GM12878 (cell line): ENCODE measurements around the gene DENND1A. TPM values are rescaled to one million over a fixed set of nuclear protein-coding genes. Genes with fewer than 3 reads are reported as not detected.

ENCODE experiments used
- ATAC-seq: fragments of 200-7000 bp; cut with Tn5 transposase; 3 replicates; pipeline ENCODE4 v1.9.1; 2020; ENCODE audit warnings: mild to moderate bottlenecking, moderate library complexity
- BruUV-seq: library from RNA; stranded (reverse); fragments of 400-500 nt; replicated peaks from 2 replicates; lab custom pipeline; 2021; lab: Mats Ljungman, UMichigan
- CTCF ChIA-PET: fragments of 300-600 bp; sonication (Branson Sonifier 250); formaldehyde crosslinking; extraction: SDS; loops from one replicate; lab custom pipeline; 2021; ENCODE audit warnings: inconsistent platforms; lab: Yijun Ruan, JAX
- POLR2A ChIA-PET: fragments of 350-600 bp; formaldehyde crosslinking; extraction: SDS; loops from one replicate; lab custom pipeline; 2021; ENCODE audit warnings: inconsistent platforms; lab: Charles Lee
- RAD21 ChIA-PET: fragments of 300-600 bp; sonication (Branson Sonifier 250); formaldehyde crosslinking; loops from one replicate; lab custom pipeline; 2023; ENCODE audit warnings: antibody characterized with exemption; ENCODE audit not compliant: unreplicated experiment; lab: Charles Lee
- SMC1A ChIA-PET: fragments of 300-600 bp; sonication (Branson Sonifier 250); formaldehyde crosslinking; loops from one replicate; lab custom pipeline; 2023; ENCODE audit not compliant: unreplicated experiment, uncharacterized antibody; lab: Charles Lee
- DNase-seq: peaks from one replicate; pipeline ENCODE4 v3.0.0-alpha.2; 2011; ENCODE audit warnings: low read depth, low spot score
- FAIRE-seq: peaks from 3 replicates; lab custom pipeline; 2011; peaks lifted over from hg19 to GRCh38; lab: Jason Lieb, UNC
- H2AFZ ChIP-seq: 2 replicates; pipeline ENCODE4 v1.6.0; 2011; ENCODE audit warnings: low read depth, low read length, control low read depth; ENCODE audit not compliant: control insufficient read depth
- H3K27ac ChIP-seq: 2 replicates; pipeline ENCODE4 v1.5.1; 2011; ENCODE audit warnings: control low read depth; ENCODE audit not compliant: control insufficient read depth, insufficient read depth
- H3K27me3 ChIP-seq, 2 experiments: replicated peaks in 1 of 2; 2 replicates each; pipeline versions ENCODE4 v1.6.0 to v1.6.1; 2011; ENCODE audit warnings: low read length in 1 of 2; ENCODE audit not compliant: control insufficient read depth in 2 of 2, insufficient read depth in 2 of 2
- H3K36me3 ChIP-seq, 2 experiments: 2 replicates each; pipeline ENCODE4 v1.5.1; 2011; ENCODE audit warnings: low read length in 1 of 2; ENCODE audit not compliant: control insufficient read depth in 2 of 2, insufficient read depth in 2 of 2
- H3K4me1 ChIP-seq: 2 replicates; pipeline ENCODE4 v1.6.1; 2011; ENCODE audit warnings: mild to moderate bottlenecking, low read length, moderate library complexity, mixed read lengths; ENCODE audit not compliant: control insufficient read depth, insufficient read depth
- H3K4me2 ChIP-seq: 2 replicates; pipeline ENCODE4 v1.6.0; 2011; ENCODE audit warnings: control low read depth; ENCODE audit not compliant: control insufficient read depth, insufficient read depth
- H3K4me3 ChIP-seq: fragments of 200-600 bp; sonication (generic); 2 replicates; pipeline ENCODE4 v1.5.1; 2016
- H3K79me2 ChIP-seq: 2 replicates; pipeline ENCODE4 v1.6.0; 2011; ENCODE audit warnings: low read length; ENCODE audit not compliant: control insufficient read depth, insufficient read depth
- H3K9ac ChIP-seq: 2 replicates; pipeline ENCODE4 v1.8.0; 2011; ENCODE audit warnings: low read length, control low read depth, mixed read lengths; ENCODE audit not compliant: control insufficient read depth, insufficient read depth
- H3K9me3 ChIP-seq: replicated peaks from 3 replicates; pipeline ENCODE4 v1.5.1; 2011; ENCODE audit warnings: mild to moderate bottlenecking, low read length; ENCODE audit not compliant: control insufficient read depth, insufficient read depth
- H4K20me1 ChIP-seq: 2 replicates; pipeline ENCODE4 v1.6.0; 2011; ENCODE audit not compliant: control insufficient read depth, insufficient read depth
- E4F1 ChIP-seq: fragments of 450-650 bp; IDR thresholded peaks from 2 replicates; pipeline ENCODE4 v1.6.1; 2018; ENCODE audit warnings: borderline replicate concordance, mild to moderate bottlenecking; ENCODE audit not compliant: partially characterized antibody
- MTA2 ChIP-seq: fragments of 450-650 bp; IDR thresholded peaks from 2 replicates; pipeline ENCODE4 v1.6.1; 2016; ENCODE audit warnings: low read depth, mild to moderate bottlenecking, moderate library complexity
- POLR2AphosphoS2 ChIP-seq: IDR thresholded peaks from 2 replicates; pipeline ENCODE4 v1.6.1; 2011; ENCODE audit warnings: low read depth, mild to moderate bottlenecking, low read length, improper control_type of control experiment, moderate library complexity
- WRNIP1 ChIP-seq: IDR thresholded peaks from 2 replicates; pipeline ENCODE4 v1.6.1; 2011; ENCODE audit warnings: low read depth, low read length, improper control_type of control experiment, borderline replicate concordance
- ZNF687 ChIP-seq: fragments of 450-650 bp; IDR thresholded peaks from 2 replicates; pipeline ENCODE4 v1.6.1; 2017; ENCODE audit warnings: mild to moderate bottlenecking, moderate library complexity
- WGBS: methylation state at CpG from one replicate; pipeline ENCODE4 v1.1.6; 2016; ENCODE audit warnings: low lambda C conversion rate; ENCODE audit not compliant: insufficient replicate concordance, insufficient coverage; ENCODE audit errors: missing lambda C conversion rate; 5-methylcytosine and 5-hydroxymethylcytosine counted together
- in situ Hi-C: fragments of 300-500 bp; cut with MboI; formaldehyde crosslinking; loops from 9 replicates; pipeline ENCODE4 v1.14.3; 2018; ENCODE audit warnings: mixed read lengths
- intact Hi-C: fragments of 100-400 bp; cut with micrococcal nuclease; formaldehyde crosslinking; loops from one replicate; pipeline ENCODE4 v1.14.2; 2022; ENCODE audit not compliant: unreplicated experiment
- polyA plus RNA-seq, 11 experiments: library from polyadenylated mRNA; depleted of rRNA in 4 of 11; unstranded in 6 of 11; stranded (reverse) in 5 of 11; fragments of >200 nt; fragmentation: Nextera tagmentation in 4 of 11; fragmentation: Illumina TruSeq in 1 of 11; extraction: Ambion mirVana in 4 of 11; extraction: Trizol in 1 of 11; gene quantifications; 1 replicate in 1 of 11; 2 replicates in 10 of 11; pipeline versions ENCODE4 v1.2.1 to v1.2.3, GENCODE V29; 2011 to 2016; ENCODE audit warnings: inconsistent platforms in 2 of 11, missing spikeins in 2 of 11, low read depth in 1 of 11
- total RNA-seq, 4 experiments: library from RNA; depleted of rRNA in 3 of 4; stranded (reverse); fragments of >200 nt in 3 of 4; fragmentation: Illumina TruSeq in 1 of 4; extraction: Trizol in 1 of 4; gene quantifications; 2 replicates each; pipeline versions ENCODE4 v1.2.1 to v1.2.3, GENCODE V29; 2013 to 2021

The DENND1A gene
- total and polyA plus RNA-seq, 10 of the 15 experiments (the other 5 are each of a cell fraction or from before 2014, with no cell fraction given), result 14.1 to 48.6 (median 35.2) TPM

GRCh38 chr9:123647145-123647544, 282.8 kb downstream of the DENND1A start (continued):
- TF ChIP-seq E4F1 (no peak), ZNF687 (no peak)

GRCh38 chr9:123645762-123646161, 284.2 kb downstream of the DENND1A start:
- Histone ChIP-seq H3K27ac (no peak overlapping the region), H3K9ac (no peak overlapping the region), H2AFZ (no peak overlapping the region), H3K4me1 (no peaks in the 10 kb centered on the region; the same call in 1 of the 2 replicates), H3K27me3 (no peaks in the 10 kb centered on the region), H3K36me3 (peaks cover 2 to 3% of the 10 kb centered on the region in 2 experiments; a peak in 3 of 4 replicates), H4K20me1 (no peaks in the 10 kb centered on the region), H3K79me2 (no peaks in the 10 kb centered on the region), H3K9me3 (no peaks in the 10 kb centered on the region), H3K4me2 (no peak overlapping the region), H3K4me3 (no peak overlapping the region)
- BruUV-seq, result no TSS peak
- DNase-seq (no peak), ATAC-seq (no peak), FAIRE-seq (no peak)
- ChIA-PET RAD21 (no interaction called here), POLR2A (interaction anchor here (1.5 to 1.7 kb wide), 2 partner anchors 8 to 14 kb away, joined by 3 to 5 read pairs; no protein-coding TSS in a partner anchor), CTCF (interaction anchor here (0.9 kb wide), 1 partner anchor 13 kb away, joined by 3 read pairs; no protein-coding TSS in a partner anchor), SMC1A (interaction anchor here (0.9 kb wide), 1 partner anchor 8 kb away, joined by 4 read pairs; no protein-coding TSS in a partner anchor)
- intact Hi-C loops (no loop called here), in situ Hi-C loops (no loop called here)
- TF ChIP-seq POLR2AphosphoS2 (no peak), WRNIP1 (no peak), MTA2 (no peak)
- 93% methylated on average over 9 of the region's 9 CpGs for WGBS
